Endothelial cell of umbilical vein (primary cell): Measurements from ENCODE around the gene HNRNPH3.

Experiments
- EZH2 ChIP-seq: IDR thresholded peaks from 2 replicates; pipeline ENCODE4 v1.6.1; 2012; ENCODE audit warnings: borderline replicate concordance, low read depth, mild to moderate bottlenecking, moderate library complexity, low read length, inconsistent platforms; ENCODE audit not compliant: severe bottlenecking
- FOS ChIP-seq: IDR thresholded peaks from 2 replicates; pipeline ENCODE4 v1.6.1; 2011; ENCODE audit warnings: mild to moderate bottlenecking, low read length, moderate library complexity, borderline replicate concordance; ENCODE audit not compliant: insufficient read depth
- GATA2 ChIP-seq: IDR thresholded peaks from 2 replicates; pipeline ENCODE4 v1.7.0; 2011; ENCODE audit warnings: low read depth, mild to moderate bottlenecking, moderate library complexity, mixed read lengths, low read length; ENCODE audit not compliant: insufficient read length, insufficient read depth
- JUN ChIP-seq: IDR thresholded peaks from 2 replicates; pipeline ENCODE4 v1.6.1; 2011; ENCODE audit warnings: borderline replicate concordance, low read depth; ENCODE audit not compliant: insufficient read length, insufficient read depth
- MYC ChIP-seq: IDR thresholded peaks from one replicate; pipeline ENCODE4 v1.6.1; 2011; ENCODE audit warnings: mild to moderate bottlenecking, low read depth, low read length
- POLR2A ChIP-seq: IDR thresholded peaks from 2 replicates; pipeline ENCODE4 v1.6.1; 2012; ENCODE audit warnings: low read depth, mild to moderate bottlenecking, control low read depth, low read length
- POLR2AphosphoS5 ChIP-seq: IDR thresholded peaks from 2 replicates; pipeline ENCODE4 v1.6.1; 2012; ENCODE audit warnings: low read depth, mild to moderate bottlenecking, control low read depth, low read length, moderate library complexity; ENCODE audit not compliant: insufficient read depth
- TF ChIP-seq, protein P1 (sequence below), 2 donors: IDR thresholded peaks; 1 replicate in 1 of 2; 2 replicates in 1 of 2; pipeline ENCODE4 v1.5.1; 2011; ENCODE audit warnings: low read length in 2 of 2, mild to moderate bottlenecking in 2 of 2, moderate library complexity in 2 of 2, control low read depth in 1 of 2, inconsistent platforms in 1 of 2, low read depth in 1 of 2; ENCODE audit not compliant: insufficient read depth in 1 of 2; ENCODE audit errors: extremely low read depth in 1 of 2
- TF ChIP-seq, protein P2 (sequence below): IDR thresholded peaks from 2 replicates; pipeline ENCODE4 v1.6.1; 2011; ENCODE audit not compliant: insufficient read depth, insufficient read length

DNA sequence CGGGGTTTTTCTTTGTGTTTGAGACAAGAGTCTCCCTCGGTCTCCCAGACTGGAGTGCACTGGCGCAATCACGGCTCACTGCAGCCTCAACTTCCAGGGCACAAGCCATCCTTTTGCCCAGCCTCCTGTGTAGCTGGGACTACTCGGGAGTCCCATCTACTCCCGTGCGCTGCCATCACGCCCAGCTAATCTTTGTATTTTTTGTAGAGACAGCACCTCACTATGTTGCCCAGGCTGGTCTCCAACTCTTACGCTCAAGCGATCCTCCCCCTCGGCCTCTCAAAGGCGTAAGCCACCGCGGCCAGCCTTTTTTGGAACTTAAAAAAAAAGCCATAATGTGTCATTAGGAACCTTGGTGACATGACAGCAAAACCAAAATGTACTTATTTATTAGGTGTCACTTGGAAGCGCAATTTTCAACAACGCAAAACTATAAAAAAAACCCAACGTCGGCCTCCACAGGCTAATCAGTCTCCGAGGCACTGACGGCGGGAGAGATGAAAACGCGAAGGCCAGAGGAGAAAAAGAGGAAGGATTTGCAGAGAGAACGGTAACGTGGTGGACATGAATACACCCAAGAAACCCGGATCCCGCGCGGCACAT, 911 bp upstream of the HNRNPH3 start:
- no peak for TF ChIP-seq EZH2
- no peak for TF ChIP-seq MYC
- TF ChIP-seq, protein P1, sequence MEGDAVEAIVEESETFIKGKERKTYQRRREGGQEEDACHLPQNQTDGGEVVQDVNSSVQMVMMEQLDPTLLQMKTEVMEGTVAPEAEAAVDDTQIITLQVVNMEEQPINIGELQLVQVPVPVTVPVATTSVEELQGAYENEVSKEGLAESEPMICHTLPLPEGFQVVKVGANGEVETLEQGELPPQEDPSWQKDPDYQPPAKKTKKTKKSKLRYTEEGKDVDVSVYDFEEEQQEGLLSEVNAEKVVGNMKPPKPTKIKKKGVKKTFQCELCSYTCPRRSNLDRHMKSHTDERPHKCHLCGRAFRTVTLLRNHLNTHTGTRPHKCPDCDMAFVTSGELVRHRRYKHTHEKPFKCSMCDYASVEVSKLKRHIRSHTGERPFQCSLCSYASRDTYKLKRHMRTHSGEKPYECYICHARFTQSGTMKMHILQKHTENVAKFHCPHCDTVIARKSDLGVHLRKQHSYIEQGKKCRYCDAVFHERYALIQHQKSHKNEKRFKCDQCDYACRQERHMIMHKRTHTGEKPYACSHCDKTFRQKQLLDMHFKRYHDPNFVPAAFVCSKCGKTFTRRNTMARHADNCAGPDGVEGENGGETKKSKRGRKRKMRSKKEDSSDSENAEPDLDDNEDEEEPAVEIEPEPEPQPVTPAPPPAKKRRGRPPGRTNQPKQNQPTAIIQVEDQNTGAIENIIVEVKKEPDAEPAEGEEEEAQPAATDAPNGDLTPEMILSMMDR (IDR thresholded peaks at IDR 0.05; ENCODE audit: extremely low read depth in 1 of 2, insufficient read depth in 1 of 2, low read depth in 1 of 2, low read length in 2 of 2) = no peak
- no peak for TF ChIP-seq POLR2A
- TF ChIP-seq, protein P2, sequence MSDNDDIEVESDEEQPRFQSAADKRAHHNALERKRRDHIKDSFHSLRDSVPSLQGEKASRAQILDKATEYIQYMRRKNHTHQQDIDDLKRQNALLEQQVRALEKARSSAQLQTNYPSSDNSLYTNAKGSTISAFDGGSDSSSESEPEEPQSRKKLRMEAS = no peak
- no peak for TF ChIP-seq POLR2AphosphoS5
- TF ChIP-seq FOS = no peak
- no peak for TF ChIP-seq JUN
- no peak for TF ChIP-seq GATA2
